G401 (cell line): ENCODE data around the gene RASSF8. TPM values are rescaled to one million over a fixed set of nuclear protein-coding genes. Genes with fewer than 3 reads are reported as not detected.

Experiments used
- DNase-seq: peaks from one replicate; pipeline ENCODE4 v3.0.0-alpha.2; 2015; ENCODE audit warnings: low spot score
- in situ Hi-C: cut with HindIII; loops from 2 replicates; pipeline ENCODE4 v1.10.0; 2016; ENCODE audit warnings: low sequenced_read_pairs, mixed read lengths
- total RNA-seq: library from RNA; depleted of rRNA; stranded (reverse); fragments of >200 nt; shearing (Covaris generic); gene quantifications from 2 replicates; pipeline ENCODE4 v1.2.3, GENCODE V29; 2014

The RASSF8 gene
- total RNA-seq, 1 experiment from 2014 or later = 13.7 TPM

GRCh38 chr12:26113853-26114719 lies 155.6 kb downstream of the RASSF8 start:
- peak; percentile 89 for DNase-seq
- in situ Hi-C loops = no loop called here

- in situ Hi-C loops = no loop called here
- peak; percentile 55 for DNase-seq
Measured at GRCh38 chr12:26114720-26115401, 156.4 kb downstream of the RASSF8 start.

DNA sequence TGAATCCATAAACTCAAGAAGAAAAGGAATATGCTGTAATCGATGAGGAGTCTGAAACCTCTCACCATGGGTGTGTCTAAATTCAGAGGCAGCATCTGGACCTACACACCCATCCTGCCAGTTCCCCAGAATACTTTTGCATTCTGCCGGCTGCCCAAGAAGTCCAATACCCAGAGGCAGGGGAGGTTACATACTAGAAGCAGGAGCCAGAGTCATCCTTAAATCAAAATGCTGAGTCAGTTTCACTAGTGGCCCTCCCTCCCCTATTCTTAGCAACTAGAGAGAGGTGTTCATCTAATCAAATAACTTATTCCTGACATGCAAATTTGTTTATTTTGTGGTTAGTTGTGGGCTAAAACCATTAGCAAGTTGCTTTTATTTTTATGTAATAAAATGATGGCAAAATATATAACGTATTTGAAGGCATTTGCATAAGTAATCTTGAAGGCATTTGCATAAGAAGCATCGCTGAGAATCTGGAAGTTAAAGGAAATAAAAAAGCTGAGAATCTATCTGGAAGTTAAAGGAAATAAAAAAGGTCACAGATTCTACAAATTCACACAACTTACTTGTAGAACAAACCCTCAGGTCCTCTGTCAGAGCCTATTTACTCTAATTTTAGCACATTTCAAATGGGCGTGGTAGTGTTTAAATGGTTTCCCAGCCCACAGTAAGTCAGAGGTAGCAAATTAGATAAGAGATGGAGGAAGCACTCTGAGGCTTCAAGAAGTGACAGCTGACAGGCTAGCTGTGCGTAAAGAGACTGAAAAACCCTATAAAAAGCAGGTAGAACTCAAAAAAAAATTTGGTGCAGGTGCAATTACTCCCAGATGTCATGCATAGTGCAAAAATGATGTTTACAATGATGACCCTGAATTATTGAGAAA lies 158.6 kb downstream of the RASSF8 start:
- in situ Hi-C loops = no loop called here
- peak; percentile 49 for DNase-seq

DNA sequence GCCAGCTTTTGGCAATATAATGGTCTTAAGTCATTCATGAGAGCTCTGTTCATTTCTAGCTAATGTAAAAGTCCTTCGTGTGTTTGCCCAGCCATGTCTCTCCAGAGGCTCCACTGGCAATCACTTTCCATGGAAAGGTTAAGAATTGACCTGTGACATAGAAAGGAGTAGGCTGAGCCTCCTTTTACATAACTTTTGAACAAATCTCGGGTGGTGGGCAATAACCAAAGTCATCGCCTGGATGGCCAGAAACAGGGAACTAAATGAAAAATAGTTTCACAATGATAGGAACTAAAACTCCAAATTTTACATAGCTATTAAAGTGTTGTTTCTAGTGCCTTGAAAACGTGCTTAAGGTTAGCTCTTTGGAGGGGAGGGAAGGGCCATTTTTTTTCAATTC lies 159.8 kb downstream of the RASSF8 start:
- in situ Hi-C loops = no loop called here
- no peak for DNase-seq

DNA sequence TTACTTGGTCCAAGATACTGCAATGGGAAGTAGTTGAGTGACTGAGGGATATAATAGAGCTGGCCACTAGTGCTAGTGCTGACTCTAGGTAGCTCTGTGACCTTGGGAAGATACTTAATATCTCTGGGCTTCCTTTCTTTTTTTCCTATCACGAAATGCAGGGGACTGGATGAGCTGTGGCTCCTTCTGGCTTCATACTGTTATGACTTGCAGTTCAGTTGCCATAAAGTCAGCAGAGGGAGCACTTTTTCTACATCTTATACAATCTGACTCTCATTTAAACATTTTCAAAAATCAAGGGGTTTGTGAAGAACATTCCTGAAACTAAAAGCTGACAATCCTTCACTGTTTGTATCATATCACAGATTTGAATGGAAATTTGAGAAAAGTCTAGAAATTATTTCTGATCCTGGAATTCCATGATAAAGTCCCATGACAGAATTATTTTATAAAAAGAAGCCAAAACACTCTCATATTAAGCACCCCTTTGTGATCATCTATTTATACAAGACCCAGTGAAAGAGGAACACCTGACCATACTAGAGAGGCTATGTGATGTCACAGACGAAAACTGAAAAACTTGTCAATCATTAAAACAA lies 161.0 kb downstream of the RASSF8 start:
- in situ Hi-C loops = no loop called here
- peak; percentile 86 for DNase-seq

DNA sequence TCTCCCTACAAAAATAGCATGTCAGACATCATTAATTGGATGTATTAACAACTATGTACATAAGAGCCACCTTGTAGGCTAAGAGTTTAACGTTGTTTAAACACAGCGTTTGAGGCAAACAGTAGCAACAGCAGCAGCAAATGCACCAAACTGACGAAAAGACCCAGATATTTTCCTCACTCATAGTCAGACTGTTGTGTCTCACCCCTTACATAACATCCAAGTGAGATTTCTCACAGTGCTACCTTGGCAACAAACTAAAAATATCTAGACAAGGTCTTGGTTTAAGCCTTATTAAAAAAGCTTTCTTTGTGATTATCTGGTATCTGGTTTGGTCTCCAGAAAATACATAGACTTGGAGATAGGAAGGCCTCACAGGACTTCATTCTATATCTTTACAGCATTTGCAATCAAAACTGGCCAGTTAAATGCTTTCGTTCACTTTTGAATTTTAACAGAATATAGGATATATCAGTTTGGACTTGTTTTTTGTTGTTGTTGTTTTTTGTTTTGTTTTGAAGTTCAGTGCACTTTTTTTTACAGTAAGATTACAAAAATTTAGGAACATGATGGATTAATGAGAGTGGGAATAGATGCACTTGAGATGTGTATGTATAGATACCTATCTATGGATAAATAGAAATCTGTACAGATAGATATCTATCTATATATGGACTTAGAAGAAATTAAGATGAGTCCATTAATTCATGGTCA lies 162.2 kb downstream of the RASSF8 start:
- peak; percentile 72 for DNase-seq
- in situ Hi-C loops = no loop called here

DNA sequence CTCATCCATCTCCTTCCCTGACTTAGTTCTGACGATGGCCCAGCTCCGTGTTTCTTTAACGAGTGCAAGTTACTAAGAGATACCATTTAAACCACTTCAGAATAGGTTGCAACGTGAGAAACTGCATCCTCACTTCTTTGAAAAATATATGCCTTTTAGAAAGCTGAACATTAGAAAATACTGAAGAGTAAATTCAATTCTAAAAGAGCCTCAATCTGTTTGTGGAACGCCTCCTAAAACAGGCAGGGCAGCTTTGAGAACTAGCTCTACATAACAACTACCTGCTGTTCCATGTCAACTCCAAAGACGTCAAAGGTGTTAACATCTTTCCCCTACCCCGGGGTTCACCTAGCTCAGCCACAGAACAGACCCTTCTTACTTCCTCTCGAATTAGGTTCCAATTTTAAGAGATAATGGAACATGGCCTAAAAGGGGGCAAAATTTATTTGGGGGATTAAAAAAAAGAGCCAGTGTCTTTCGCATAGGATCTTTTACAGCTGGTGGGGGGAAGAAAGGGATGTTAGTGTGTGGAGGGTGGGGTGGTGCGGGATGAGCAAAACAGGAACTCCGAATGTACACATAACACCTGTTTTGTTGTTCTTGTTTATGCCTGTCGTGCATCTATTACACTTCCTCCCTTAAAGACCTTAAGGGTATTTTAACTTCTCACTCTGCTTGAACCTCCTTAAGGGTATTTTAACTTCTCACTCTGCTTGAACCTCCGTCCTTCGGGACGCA lies 163.0 kb downstream of the RASSF8 start:
- in situ Hi-C loops = no loop called here
- peak; percentile 63 for DNase-seq

- no peak for DNase-seq
- in situ Hi-C loops = no loop called here
Measured at GRCh38 chr12:26122061-26122680, 163.7 kb downstream of the RASSF8 start.

DNA sequence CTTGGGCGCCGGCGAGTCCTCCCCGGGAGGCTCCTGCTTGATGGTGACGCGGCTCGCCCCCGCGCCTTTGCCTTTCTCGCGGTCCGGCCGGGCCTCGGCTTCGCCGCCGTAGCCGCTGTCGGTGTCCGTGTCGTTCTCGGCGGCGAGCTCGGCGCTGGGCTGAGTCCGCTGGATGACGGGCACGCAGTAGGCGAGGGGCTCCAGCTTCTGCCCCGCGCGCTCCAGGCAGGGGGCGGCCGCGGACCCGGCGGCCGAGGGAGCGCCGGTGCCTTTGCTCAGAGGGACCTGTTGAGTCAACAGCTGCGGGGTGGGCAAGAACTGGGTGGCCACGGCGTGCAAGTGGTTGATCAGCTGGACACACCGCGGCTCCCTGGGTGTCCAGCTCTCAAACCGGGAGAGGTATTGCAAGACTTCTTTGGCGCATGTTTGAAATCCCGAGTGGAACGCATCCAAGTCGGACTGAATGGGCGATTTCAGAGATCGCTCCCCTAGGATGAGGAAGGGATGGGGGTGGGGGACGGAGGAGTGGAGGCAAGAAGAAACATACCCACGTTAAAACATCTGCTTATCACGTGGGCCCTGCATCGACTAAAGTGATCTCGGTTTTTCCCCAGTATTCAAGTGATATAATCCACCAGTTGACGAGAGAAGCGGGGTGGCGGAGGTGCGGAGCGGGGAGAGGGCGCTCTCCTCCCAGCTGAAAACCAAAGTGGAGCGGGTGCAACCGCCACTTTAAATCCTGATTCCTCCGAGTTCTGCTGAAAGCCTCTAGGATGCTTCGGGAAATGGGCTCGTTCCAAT lies 164.4 kb downstream of the RASSF8 start:
- peak; percentile 80 for DNase-seq
- in situ Hi-C loops = no loop called here

- in situ Hi-C loops = no loop called here
- DNase-seq = no peak
Measured at GRCh38 chr12:26123482-26123980, 165.0 kb downstream of the RASSF8 start.

DNA sequence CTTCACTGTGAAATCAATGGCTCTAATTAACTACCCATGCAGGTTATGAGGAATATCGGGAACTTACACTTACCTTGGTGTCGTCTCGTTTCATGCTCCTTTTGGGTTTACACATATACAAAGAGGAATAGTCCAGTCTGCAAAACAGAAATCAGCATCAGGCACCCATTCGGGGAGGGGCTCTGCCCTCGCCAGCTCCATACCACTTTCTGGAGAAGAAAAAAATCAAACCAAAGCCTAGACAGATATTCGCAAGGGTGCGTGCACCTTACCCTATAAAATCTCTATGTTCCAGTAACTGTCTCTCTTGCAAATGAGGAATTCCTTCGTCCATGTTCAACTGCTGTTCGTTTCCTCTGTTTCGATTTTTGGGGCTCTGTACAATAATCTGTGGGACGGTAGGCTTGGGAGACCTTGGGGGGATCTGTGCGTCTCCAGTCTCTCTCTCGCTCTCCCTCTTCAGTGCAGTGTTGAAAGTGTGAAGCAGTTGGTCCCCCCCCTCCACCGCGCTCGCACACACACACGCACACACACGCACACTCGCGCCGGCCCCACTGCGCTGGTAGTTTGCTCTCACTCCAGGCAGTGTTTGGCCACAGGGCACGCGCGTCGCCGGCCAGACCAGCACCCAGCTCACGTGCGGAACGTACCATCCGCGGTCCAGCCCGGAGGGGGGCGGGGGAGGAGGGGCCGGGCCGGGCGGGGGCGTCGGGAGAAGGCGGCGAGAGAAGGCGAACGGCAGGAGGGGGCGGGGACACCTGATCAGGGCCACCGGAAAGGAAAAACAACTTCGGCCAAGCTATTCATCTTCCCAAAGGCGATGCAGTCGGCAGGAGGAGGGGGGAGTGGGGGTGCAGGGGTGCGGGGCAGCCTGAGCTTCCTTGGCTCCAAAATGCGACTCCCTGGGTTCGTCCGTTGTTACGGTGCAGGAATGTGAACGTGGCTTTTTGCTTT lies 166.2 kb downstream of the RASSF8 start, which contains the start of gene BHLHE41:
TSS of gene BHLHE41 (minus strand) at position 592 of the 954 bp plus-strand sequence. CDS start at position 334, 258 bp downstream.
- in situ Hi-C loops = no loop called here
- peak; percentile 88 for DNase-seq

GRCh38 chr12:26125400-26126339 lies 167.2 kb downstream of the RASSF8 start:
- in situ Hi-C loops = no loop called here
- peak; percentile 94 for DNase-seq

DNA sequence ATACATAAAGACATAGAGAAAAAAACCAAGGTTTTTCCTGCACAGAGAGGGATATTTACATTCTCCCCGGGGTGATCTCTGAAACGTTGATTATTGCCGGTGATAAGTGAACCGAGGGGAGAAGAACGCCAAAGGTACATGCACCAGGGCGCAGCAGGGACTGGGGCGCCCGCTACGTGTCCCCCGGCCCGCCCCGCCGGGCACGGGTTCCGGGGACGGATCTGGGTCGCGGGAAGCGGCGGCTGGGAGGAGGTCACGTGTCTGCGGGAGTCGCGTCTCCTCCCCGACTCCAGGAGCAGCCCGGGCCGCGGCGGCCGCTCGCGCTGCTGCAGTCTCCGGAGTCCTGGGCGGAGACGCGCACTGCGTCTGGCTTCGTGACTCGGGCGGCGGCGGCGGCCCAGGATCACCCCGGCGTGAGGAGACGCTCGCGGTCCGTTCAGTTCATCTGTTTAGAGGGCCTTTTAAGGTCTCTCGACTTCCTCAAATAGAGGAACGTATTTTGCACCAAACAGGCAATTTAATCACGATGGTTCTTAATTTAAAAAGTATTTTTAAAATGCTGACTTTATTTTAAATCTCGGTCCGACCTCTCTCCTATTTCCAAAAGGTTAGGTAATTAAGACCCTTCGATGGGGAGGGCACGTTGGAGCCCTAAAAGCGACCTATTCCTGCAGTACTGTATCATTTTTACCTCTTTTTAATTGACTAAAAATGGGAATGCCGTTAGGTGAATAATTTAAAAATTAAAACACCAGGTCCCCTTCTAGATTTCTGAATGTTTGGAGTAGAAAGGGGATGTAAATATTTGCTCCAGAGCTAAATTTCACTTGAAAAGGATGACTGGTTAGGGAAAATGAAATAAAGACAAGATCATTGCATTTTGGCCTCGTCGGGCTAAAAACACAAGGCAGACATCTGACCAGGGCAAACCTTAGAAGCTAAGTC lies 168.1 kb downstream of the RASSF8 start:
- in situ Hi-C loops = no loop called here
- DNase-seq = peak; percentile 87
